ENCODE measurements around the gene OTOF.

- no peak for TF ChIP-seq CTCF (IDR thresholded peaks at IDR 0.05)
- no peak for TF ChIP-seq MAX (IDR thresholded peaks at IDR 0.05; ENCODE audit: low read depth)
- no peak for TF ChIP-seq TAF1 (IDR thresholded peaks at IDR 0.05; ENCODE audit: borderline replicate concordance, low read depth, low read length)
- TF ChIP-seq RCOR1 (IDR thresholded peaks at IDR 0.05; ENCODE audit: low read length) = no peak
- TF ChIP-seq POLR2AphosphoS5 (IDR thresholded peaks at IDR 0.05; ENCODE audit: low read depth, low read length) = no peak
These were observed 35.6 kb downstream of the OTOF start for GRCh38 chr2:26442301-26442700.

Measured in SK-N-SH (cell line).